Thoracic aorta (tissue), 2 donors: ENCODE measurements around the gene LSM14B. TPM values are rescaled to one million over a fixed set of nuclear protein-coding genes. Genes with fewer than 3 reads are reported as not detected.

ENCODE experiments used
- ATAC-seq: fragments of 150-250 bp; one replicate; pipeline ENCODE4 v1.8.0; 2017; ENCODE audit warnings: low read depth; ENCODE audit not compliant: insufficient number of reproducible peaks, low FRiP score
- DNase-seq: peaks from one replicate; pipeline ENCODE4 v3.0.0-alpha.2; 2020; ENCODE audit warnings: low spot score
- H3K27ac ChIP-seq, 2 donors: fragments of 200-600 bp; sonication (generic); 1 replicate in 1 of 2; 2 replicates in 1 of 2; pipeline ENCODE4 v1.5.1; 2016; ENCODE audit warnings: mild to moderate bottlenecking in 2 of 2, moderate library complexity in 2 of 2
- H3K27me3 ChIP-seq: fragments of 200-600 bp; sonication (generic); replicated peaks from 2 replicates; pipeline ENCODE4 v1.6.0; 2016; ENCODE audit warnings: mild to moderate bottlenecking; ENCODE audit not compliant: insufficient read depth
- H3K36me3 ChIP-seq: fragments of 200-600 bp; sonication (generic); one replicate; pipeline ENCODE4 v1.5.1; 2016
- H3K4me1 ChIP-seq, 2 donors: fragments of 200-600 bp; sonication (generic); 1 replicate in 1 of 2; 2 replicates in 1 of 2; pipeline versions ENCODE4 v1.5.1 to v1.6.0; 2016; ENCODE audit warnings: low read depth in 2 of 2, mild to moderate bottlenecking in 1 of 2; ENCODE audit not compliant: control insufficient read depth in 1 of 2
- H3K4me3 ChIP-seq: fragments of 200-600 bp; sonication (generic); 2 replicates; pipeline ENCODE4 v1.5.1; 2016; ENCODE audit warnings: mild to moderate bottlenecking
- H3K9me3 ChIP-seq: fragments of 200-600 bp; sonication (generic); 2 replicates; pipeline ENCODE4 v1.5.1; 2016
- CTCF ChIP-seq: fragments of 200-600 bp; sonication (generic); IDR thresholded peaks from one replicate; pipeline ENCODE4 v1.5.1; 2019; ENCODE audit warnings: antibody characterized with exemption
- total RNA-seq, 2 donors: library from RNA; depleted of rRNA; stranded (reverse); fragments of >200 nt; gene quantifications; one replicate each; pipeline versions ENCODE4 v1.1.0 to v1.2.3, GENCODE V29; 2016

The LSM14B gene
- total RNA-seq, 2 donors from 2014 or later, result 11.4 to 38.7 TPM

GRCh38 chr20:62168890-62169435 is 46.7 kb downstream of the LSM14B start:
- Histone ChIP-seq H3K9me3 (no peaks in the 10 kb centered on the region), H3K27me3 (no peaks in the 10 kb centered on the region), H3K4me3 (no peak overlapping the region), H3K4me1 (no peaks in the 10 kb centered on the region), H3K27ac (no peak overlapping the region), H3K36me3 (peaks cover 41% of the 10 kb centered on the region)
- no peak for TF ChIP-seq CTCF
- DNase-seq (no peak), ATAC-seq (no peak)

GRCh38 chr20:62170536-62170935 is 48.3 kb downstream of the LSM14B start:
- Histone ChIP-seq H3K4me1 (no peaks in the 10 kb centered on the region), H3K9me3 (no peaks in the 10 kb centered on the region), H3K36me3 (peaks cover 26% of the 10 kb centered on the region), H3K27me3 (no peaks in the 10 kb centered on the region), H3K27ac (no peak overlapping the region), H3K4me3 (no peak overlapping the region)
- DNase-seq (no peak), ATAC-seq (no peak)
- TF ChIP-seq CTCF, result no peak

- no peak for TF ChIP-seq CTCF
- Histone ChIP-seq H3K36me3 (peaks cover 24% of the 10 kb centered on the region), H3K9me3 (no peaks in the 10 kb centered on the region), H3K4me1 (no peaks in the 10 kb centered on the region), H3K27ac (no peak overlapping the region), H3K27me3 (no peaks in the 10 kb centered on the region), H3K4me3 (no peak overlapping the region)
- ATAC-seq (no peak), DNase-seq (no peak)
Measured at GRCh38 chr20:62171245-62171644, 49.0 kb downstream of the LSM14B start.

GRCh38 chr20:62172666-62173065 is 50.4 kb downstream of the LSM14B start:
- Histone ChIP-seq H3K36me3 (peaks cover 23% of the 10 kb centered on the region), H3K27ac (no peak overlapping the region), H3K4me3 (no peak overlapping the region), H3K9me3 (no peaks in the 10 kb centered on the region), H3K27me3 (no peaks in the 10 kb centered on the region), H3K4me1 (no peaks in the 10 kb centered on the region)
- DNase-seq (no peak), ATAC-seq (no peak)
- TF ChIP-seq CTCF, result no peak

- Histone ChIP-seq H3K36me3 (peaks cover 16% of the 10 kb centered on the region), H3K27ac (no peak overlapping the region), H3K27me3 (no peaks in the 10 kb centered on the region), H3K4me1 (no peaks in the 10 kb centered on the region), H3K4me3 (no peak overlapping the region), H3K9me3 (no peaks in the 10 kb centered on the region)
- ATAC-seq (no peak), DNase-seq (no peak)
- no peak for TF ChIP-seq CTCF
Measured at GRCh38 chr20:62174021-62174804, 51.9 kb downstream of the LSM14B start.
